OCI-LY7 (cell line): ENCODE data around the gene TNN. TPM values are rescaled to one million over a fixed set of nuclear protein-coding genes. Genes with fewer than 3 reads are reported as not detected.

Source experiments
- BruUV-seq: library from RNA; stranded (reverse); fragments of 400-500 nt; replicated peaks from 2 replicates; lab custom pipeline; 2021; lab: Mats Ljungman, UMichigan
- CTCF ChIA-PET: fragments of 300-600 bp; sonication (Branson Sonifier 250); formaldehyde crosslinking; loops from one replicate; lab custom pipeline; 2022; ENCODE audit warnings: antibody characterized with exemption; ENCODE audit not compliant: unreplicated experiment; lab: Charles Lee
- POLR2A ChIA-PET: fragments of 300-600 bp; sonication (Branson Sonifier 250); formaldehyde crosslinking; loops from one replicate; lab custom pipeline; 2022; ENCODE audit warnings: antibody characterized with exemption; lab: Charles Lee
- DNase-seq: peaks from one replicate; pipeline ENCODE4 v3.0.0-alpha.2; 2015; ENCODE audit warnings: low spot score
- H2AFZ ChIP-seq: fragments of 200-600 bp; sonication (generic), shearing (Covaris generic); 2 replicates; pipeline ENCODE4 v1.6.1; 2014; ENCODE audit warnings: mild to moderate bottlenecking, antibody characterized with exemption, low read length, moderate library complexity
- H3K27ac ChIP-seq: fragments of 200-600 bp; sonication (generic); 2 replicates; pipeline ENCODE4 v1.5.1; 2014; ENCODE audit warnings: mixed run types, low read depth, mild to moderate bottlenecking, moderate library complexity, low read length, inconsistent platforms; ENCODE audit not compliant: poor library complexity, severe bottlenecking
- H3K36me3 ChIP-seq: fragments of 200-600 bp; sonication (generic); 2 replicates; pipeline ENCODE4 v1.6.1; 2014; ENCODE audit warnings: mild to moderate bottlenecking, antibody characterized with exemption, low read length, moderate library complexity, mixed read lengths; ENCODE audit not compliant: insufficient read depth
- H3K4me1 ChIP-seq: fragments of 200-600 bp; sonication (generic); 2 replicates; pipeline ENCODE4 v1.5.1; 2014; ENCODE audit warnings: mild to moderate bottlenecking, low read length; ENCODE audit not compliant: insufficient read depth, poor library complexity, severe bottlenecking
- H3K4me2 ChIP-seq: fragments of 200-600 bp; sonication (generic); 2 replicates; pipeline ENCODE4 v1.6.1; 2014; ENCODE audit warnings: mild to moderate bottlenecking, low read length
- H3K4me3 ChIP-seq: fragments of 200-600 bp; sonication (generic); 2 replicates; pipeline ENCODE4 v1.5.1; 2014; ENCODE audit warnings: mild to moderate bottlenecking, low read depth, low read length; ENCODE audit not compliant: poor library complexity, severe bottlenecking
- H3K79me2 ChIP-seq: fragments of 200-600 bp; sonication (generic); 2 replicates; pipeline ENCODE4 v1.6.1; 2016; ENCODE audit warnings: low read depth, mild to moderate bottlenecking, low read length, moderate library complexity, mixed read lengths; ENCODE audit not compliant: insufficient read depth
- H3K9me2 ChIP-seq: fragments of 200-600 bp; sonication (generic); 2 replicates; pipeline ENCODE4 v1.6.1; 2016; ENCODE audit warnings: mild to moderate bottlenecking, low read length, mixed read lengths; ENCODE audit not compliant: insufficient read depth
- H3K9me3 ChIP-seq: fragments of 200-600 bp; sonication (generic); 2 replicates; pipeline ENCODE4 v1.6.1; 2014; ENCODE audit warnings: mild to moderate bottlenecking, mixed run types, low read length, mixed read lengths
- H4K20me1 ChIP-seq: fragments of 200-600 bp; sonication (generic); 2 replicates; pipeline ENCODE4 v1.6.1; 2014; ENCODE audit warnings: mild to moderate bottlenecking, antibody characterized with exemption, low read length, moderate library complexity, mixed read lengths; ENCODE audit not compliant: insufficient read depth
- CTCF ChIP-seq: fragments of 200-600 bp; sonication (generic); conservative IDR thresholded peaks from 2 replicates; pipeline ENCODE4 v1.5.1; 2014; ENCODE audit warnings: mild to moderate bottlenecking, antibody characterized with exemption, low read length, moderate library complexity, mixed read lengths
- EZH2phosphoT487 ChIP-seq: fragments of 200-600 bp; sonication (generic); IDR thresholded peaks from 2 replicates; pipeline ENCODE4 v1.6.1; 2018; ENCODE audit warnings: low read depth, borderline replicate concordance, mild to moderate bottlenecking, mixed run types, antibody characterized with exemption, low read length, moderate library complexity, mixed read lengths
- intact Hi-C: fragments of 100-400 bp; cut with micrococcal nuclease; formaldehyde crosslinking; loops from one replicate; pipeline ENCODE4 v1.10.0; 2022; ENCODE audit not compliant: unreplicated experiment
- total RNA-seq, 2 experiments: library from RNA; depleted of rRNA in 1 of 2; stranded (reverse); fragments of >200 nt in 1 of 2; shearing (Covaris generic) in 1 of 2; gene quantifications; 2 replicates each; pipeline ENCODE4 v1.2.3, GENCODE V29; 2014 to 2022

Gene TNN
- total RNA-seq, 2 experiments from 2014 or later: not detected

- ChIA-PET CTCF (interaction anchor here (0.7 to 2.3 kb wide), 8 partner anchors 9 to 222 kb away, joined by 3 to 9 read pairs (median 6); no protein-coding TSS in a partner anchor), POLR2A (interaction anchor here (0.6 to 1.5 kb wide), 5 partner anchors 19 to 170 kb away, joined by 3 to 4 read pairs (median 3); no protein-coding TSS in a partner anchor)
- Histone ChIP-seq H3K4me1 (peaks cover 29% of the 10 kb centered on the region), H3K27ac (no peak overlapping the region), H3K79me2 (no peaks in the 10 kb centered on the region), H3K4me3 (no peak overlapping the region), H3K4me2 (no peak overlapping the region), H2AFZ (no peak overlapping the region), H4K20me1 (no peaks in the 10 kb centered on the region), H3K9me3 (no peaks in the 10 kb centered on the region), H3K9me2 (no peaks in the 10 kb centered on the region), H3K36me3 (no peaks in the 10 kb centered on the region)
- peak; percentile 70 for DNase-seq
- BruUV-seq: no TSS peak
- intact Hi-C loops: loop anchor here (1.0 to 10.0 kb wide), 3 partner anchors 221 to 593 kb away; partner anchors contain the start of gene TNR
- TF ChIP-seq CTCF (peak; percentile 96), EZH2phosphoT487 (no peak)
Observed at GRCh38 chr1:175152006-175152652, 84.5 kb downstream of the TNN start.

GRCh38 chr1:175154629-175155472, 87.2 kb downstream of the TNN start:
- BruUV-seq: no TSS peak
- peak; percentile 82 for DNase-seq
- Histone ChIP-seq H3K79me2 (no peaks in the 10 kb centered on the region), H3K4me2 (peak overlapping the region; percentile 49), H3K9me2 (no peaks in the 10 kb centered on the region), H3K36me3 (peaks cover 27% of the 10 kb centered on the region), H3K4me3 (no peak overlapping the region), H3K4me1 (peaks cover 29% of the 10 kb centered on the region), H3K9me3 (no peaks in the 10 kb centered on the region), H4K20me1 (no peaks in the 10 kb centered on the region), H2AFZ (peak overlapping the region; percentile 21; the same call in 1 of the 2 replicates), H3K27ac (peak overlapping the region; percentile 22)
- CTCF ChIA-PET: interaction anchor here (0.6 to 3.1 kb wide), 15 partner anchors 11 to 217 kb away, joined by 3 to 30 read pairs (median 4); no protein-coding TSS in a partner anchor
- intact Hi-C loops: loop anchor here (1.0 to 10.0 kb wide), 7 partner anchors 34 to 590 kb away; partner anchors contain the start of genes KIAA0040 and TNR
- no peak for TF ChIP-seq EZH2phosphoT487
- peak; percentile 99 for TF ChIP-seq CTCF
- POLR2A ChIA-PET: interaction anchor here (0.5 to 3.9 kb wide), 15 partner anchors 31 to 1727 kb away, joined by 3 to 27 read pairs (median 4); no protein-coding TSS in a partner anchor
